Osteocyte (in vitro differentiated cells): ENCODE results near the gene CCDC116. TPM values are rescaled to one million over a fixed set of nuclear protein-coding genes. Genes with fewer than 3 reads are reported as not detected.
A peak's percentile ranks its signal among the peaks of the same experiment; 100 is the strongest.
"Not testable (repeated sequence)": the region's sequence is repeated elsewhere in the genome, so short reads cannot be mapped to it uniquely, and the experiment has no call there.

Source experiments
- DNase-seq: peaks from one replicate; pipeline ENCODE4 v3.0.0; 2021; ENCODE audit warnings: mixed read lengths; ENCODE audit not compliant: unreplicated experiment; ENCODE audit errors: extremely low spot score
- H3K27ac Mint-ChIP-seq: one replicate; pipeline ENCODE4 v1.8.0; 2021; ENCODE audit warnings: mild to moderate bottlenecking, mixed read lengths; ENCODE audit not compliant: unreplicated experiment
- H3K27me3 Mint-ChIP-seq: one replicate; pipeline ENCODE4 v1.8.0; 2021; ENCODE audit warnings: mixed read lengths; ENCODE audit not compliant: unreplicated experiment
- H3K36me3 Mint-ChIP-seq: one replicate; pipeline ENCODE4 v1.8.0; 2021; ENCODE audit warnings: mixed read lengths; ENCODE audit not compliant: unreplicated experiment
- H3K4me1 Mint-ChIP-seq: one replicate; pipeline ENCODE4 v1.8.0; 2021; ENCODE audit warnings: mixed read lengths; ENCODE audit not compliant: unreplicated experiment
- H3K4me3 Mint-ChIP-seq: one replicate; pipeline ENCODE4 v1.8.0; 2021; ENCODE audit warnings: mild to moderate bottlenecking, moderate library complexity, mixed read lengths; ENCODE audit not compliant: unreplicated experiment
- H3K9me3 Mint-ChIP-seq: one replicate; pipeline ENCODE4 v1.8.0; 2021; ENCODE audit warnings: mixed read lengths; ENCODE audit not compliant: unreplicated experiment
- CTCF ChIP-seq: fragments of 200-600 bp; sonication (generic); IDR thresholded peaks from 2 replicates; pipeline ENCODE4 v1.5.0; 2021; ENCODE audit warnings: antibody characterized with exemption, mild to moderate bottlenecking, moderate library complexity
- total RNA-seq: library from RNA; stranded (reverse); gene quantifications from 2 replicates; pipeline ENCODE4 v1.2.1, GENCODE V29; 2021

The CCDC116 gene
- total RNA-seq, 1 donor from 2014 or later, result 0.59 TPM

DNA sequence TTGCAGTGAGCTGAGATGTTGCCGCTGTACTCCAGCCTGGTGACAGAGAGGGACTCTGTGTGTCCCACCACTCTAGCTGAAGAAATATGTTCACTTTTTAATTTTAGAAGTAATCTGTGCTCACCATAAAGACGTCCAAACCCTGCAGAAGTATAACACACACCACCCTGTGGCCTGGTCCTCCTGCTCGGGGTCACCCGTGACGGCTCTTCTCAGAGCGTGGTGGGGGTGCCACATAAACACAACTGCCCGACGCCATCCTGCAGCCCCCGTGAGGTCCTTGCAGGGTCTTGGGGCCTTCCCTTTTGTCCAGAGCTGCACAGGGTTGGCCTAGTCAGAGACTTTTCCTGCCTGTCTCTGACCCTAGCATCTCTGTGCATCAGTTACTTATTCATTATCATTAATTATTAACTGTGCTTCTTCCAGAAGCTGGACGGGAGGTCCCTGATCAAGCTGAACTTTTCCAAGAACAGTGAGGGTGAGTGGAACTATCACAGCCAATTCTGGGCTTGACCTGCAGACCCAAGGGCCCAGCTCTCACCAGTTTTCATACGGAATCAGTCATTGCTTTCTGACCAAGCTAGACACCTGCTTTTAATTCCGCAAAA lies 42.2 kb downstream of the CCDC116 start:
- Mint-ChIP-seq H3K4me3 (no peak overlapping the region), H3K27me3 (no peaks in the 10 kb centered on the region), H3K4me1 (peaks cover 6% of the 10 kb centered on the region), H3K36me3 (peaks cover 36% of the 10 kb centered on the region), H3K9me3 (no peaks in the 10 kb centered on the region), H3K27ac (no peak overlapping the region)
- DNase-seq, result no peak
- no peak for TF ChIP-seq CTCF

DNA sequence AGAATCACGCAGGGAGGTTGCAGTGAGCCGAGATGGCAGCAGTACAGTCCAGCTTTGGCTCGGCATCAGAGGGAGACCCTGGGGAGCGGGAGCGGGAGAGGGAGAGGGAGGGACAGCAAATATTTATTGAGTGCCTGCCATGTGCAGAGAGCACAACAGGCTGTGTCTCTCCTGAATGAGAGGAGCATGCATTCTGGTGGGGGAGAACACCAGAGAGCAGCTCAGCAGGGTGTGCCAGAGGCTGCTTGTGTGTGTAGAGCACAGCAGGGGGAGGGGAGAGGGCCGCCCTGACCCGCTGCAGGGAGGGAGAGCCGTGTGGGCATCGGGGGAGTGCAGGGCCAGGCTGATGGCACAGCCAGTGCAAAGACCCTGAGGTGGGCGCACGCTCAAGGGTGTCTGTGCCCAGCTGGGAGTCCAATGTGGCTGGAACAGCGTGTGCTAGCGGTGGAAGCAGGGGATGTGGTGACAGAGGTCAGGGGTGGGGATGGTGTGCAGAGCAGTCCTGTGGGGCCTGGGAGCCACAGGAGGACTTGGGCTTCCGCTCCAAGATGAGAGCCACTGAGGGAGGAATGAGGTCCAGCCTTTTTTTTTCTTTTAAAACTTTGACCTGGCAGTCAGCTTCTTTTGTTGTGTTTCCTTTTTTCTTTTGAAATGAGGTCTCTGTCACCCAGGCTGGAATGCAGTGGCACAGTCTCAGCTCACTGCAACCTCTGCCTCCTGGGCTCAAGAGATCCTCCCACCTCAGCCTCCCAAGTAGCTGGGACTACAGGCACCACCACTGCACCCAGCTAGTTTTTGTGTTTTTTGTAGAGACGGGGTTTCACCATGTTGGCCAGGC lies 45.3 kb downstream of the CCDC116 start:
- TF ChIP-seq CTCF, result no peak
- Mint-ChIP-seq H3K36me3 (peaks cover 18% of the 10 kb centered on the region), H3K27me3 (no peaks in the 10 kb centered on the region), H3K4me1 (peaks cover 6% of the 10 kb centered on the region), H3K9me3 (no peaks in the 10 kb centered on the region), H3K4me3 (no peak overlapping the region), H3K27ac (no peak overlapping the region)
- DNase-seq, result no peak

- not testable (repeated sequence) for H3K4me1 Mint-ChIP-seq, H3K9me3 Mint-ChIP-seq, H3K27me3 Mint-ChIP-seq, H3K27ac Mint-ChIP-seq, DNase-seq, H3K4me3 Mint-ChIP-seq
- peaks cover 15% of the 10 kb centered on the region for H3K36me3 Mint-ChIP-seq
Observed at GRCh38 chr22:21678842-21679241, 46.3 kb downstream of the CCDC116 start.

DNA sequence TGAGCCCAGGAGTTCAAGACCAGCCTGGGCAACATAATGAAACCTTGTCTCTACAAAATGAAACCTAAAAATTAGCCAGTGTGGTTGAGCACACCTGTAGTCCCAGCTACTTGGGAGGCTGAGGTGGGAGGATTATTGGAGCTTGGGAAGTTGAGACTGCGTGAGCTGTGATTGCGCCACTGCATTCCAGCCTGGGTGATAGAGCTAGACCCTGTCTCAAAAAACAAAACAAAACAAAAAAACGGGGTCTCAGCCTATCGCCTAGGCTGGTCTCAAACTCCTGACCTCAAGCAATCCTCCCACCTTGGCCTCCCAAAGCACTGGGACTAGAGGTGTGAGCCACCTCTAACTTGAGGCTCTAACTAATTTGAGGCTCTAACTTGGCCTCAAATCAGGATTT lies 46.8 kb downstream of the CCDC116 start:
- H3K27me3 Mint-ChIP-seq, result no peaks in the 10 kb centered on the region
- H3K4me1 Mint-ChIP-seq, result peaks cover 6% of the 10 kb centered on the region
- H3K27ac Mint-ChIP-seq, result no peak overlapping the region
- H3K9me3 Mint-ChIP-seq, result no peaks in the 10 kb centered on the region
- TF ChIP-seq CTCF, result no peak
- no peak for DNase-seq
- H3K4me3 Mint-ChIP-seq, result no peak overlapping the region
- peaks cover 14% of the 10 kb centered on the region for H3K36me3 Mint-ChIP-seq

GRCh38 chr22:21680830-21681565 lies 48.4 kb downstream of the CCDC116 start:
- Mint-ChIP-seq H3K4me3 (no peak overlapping the region), H3K9me3 (no peaks in the 10 kb centered on the region), H3K4me1 (peaks cover 6% of the 10 kb centered on the region), H3K27ac (peak overlapping the region; percentile 23), H3K27me3 (no peaks in the 10 kb centered on the region), H3K36me3 (peaks cover 13% of the 10 kb centered on the region)
- DNase-seq, result no peak
- no peak for TF ChIP-seq CTCF
